ENCODE data around the gene PCCA. TPM values are rescaled to one million over a fixed set of nuclear protein-coding genes. Genes with fewer than 3 reads are reported as not detected.
"Not testable (repeated sequence)": the region's sequence is repeated elsewhere in the genome, so short reads cannot be mapped to it uniquely, and the experiment has no call there.

Gene PCCA
- total and polyA plus RNA-seq, 2 donors (not counting 1 experiment from before 2014, with no cell fraction given) = 4.8 to 17.4 TPM

GRCh38 chr13:100173203-100173602 lies 84.3 kb downstream of the PCCA start:
- H3K36me3 ChIP-seq (replicated peaks in 1 of 2; ENCODE audit: control extremely low read depth in 1 of 2, control insufficient read depth in 1 of 2, extremely low read depth in 1 of 2, insufficient read depth in 2 of 2, low read length in 1 of 2) = no peaks in the 10 kb centered on the region
- DNase-seq = no peak
- no peak overlapping the region for H3K9ac ChIP-seq (ENCODE audit: low read length)
- CTCF ChIA-PET = interaction anchor here (1.2 to 1.3 kb wide), 2 partner anchors 13 to 14 kb away, joined by 3 read pairs; no protein-coding TSS in a partner anchor
- no peak overlapping the region for H3K27ac ChIP-seq (ENCODE audit: low read length in 2 of 2)
- no peak overlapping the region for H3K4me3 Mint-ChIP-seq
- no peaks in the 10 kb centered on the region for H3K4me1 Mint-ChIP-seq
- POLR2A ChIA-PET = no interaction called here
- H3K9me3 Mint-ChIP-seq (ENCODE audit: insufficient read depth) = peaks cover 1% of the 10 kb centered on the region
- no peak for TF ChIP-seq EZH2 (IDR thresholded peaks at IDR 0.05; ENCODE audit: borderline replicate concordance, insufficient read depth, low read depth, low read length, poor library complexity, severe bottlenecking)
- TF ChIP-seq CTCF (IDR thresholded peaks at IDR 0.05) = no peak
- no peaks in the 10 kb centered on the region for H4K20me1 ChIP-seq (ENCODE audit: control insufficient read depth, insufficient read depth, low read length, poor library complexity, severe bottlenecking)
- H3K27me3 Mint-ChIP-seq = no peaks in the 10 kb centered on the region
- no peak overlapping the region for H3K4me2 ChIP-seq (replicated peaks; ENCODE audit: low read depth, low read length, poor library complexity, severe bottlenecking)
- no peaks in the 10 kb centered on the region for H3K9me3 ChIP-seq (ENCODE audit: control extremely low read depth in 1 of 3, control insufficient read depth in 2 of 3, insufficient read depth in 1 of 3, low read length in 2 of 3)
- intact Hi-C loops (cut with micrococcal nuclease) = no loop called here
- 100% methylated on average over 3 of the region's 5 CpGs for WGBS (ENCODE audit: insufficient coverage)
- H3K79me2 ChIP-seq (ENCODE audit: control insufficient read depth, insufficient read depth, low read length) = no peaks in the 10 kb centered on the region
- H3K4me3 ChIP-seq (ENCODE audit: control extremely low read depth in 1 of 5, extremely low read depth in 1 of 5, insufficient read depth in 1 of 5, low read depth in 2 of 5, low read length in 4 of 5) = no peak overlapping the region
- H3K4me1 ChIP-seq (ENCODE audit: control insufficient read depth in 2 of 2, insufficient read depth in 2 of 2, low read length in 2 of 2) = no peaks in the 10 kb centered on the region
- H3K27ac Mint-ChIP-seq = no peak overlapping the region
- H2AFZ ChIP-seq (ENCODE audit: insufficient read depth, low read depth, low read length, poor library complexity, severe bottlenecking) = no peak overlapping the region
- ATAC-seq (ENCODE audit: low read depth) = no peak
- H3K27me3 ChIP-seq (replicated peaks in 1 of 4; ENCODE audit: control extremely low read depth in 1 of 4, control insufficient read depth in 3 of 4, insufficient read depth in 4 of 4, low read length in 3 of 4) = no peaks in the 10 kb centered on the region

GRCh38 chr13:100174455-100174854 lies 85.6 kb downstream of the PCCA start:
- no CpG with 5 or more reads among the region's 4 CpGs for WGBS (ENCODE audit: insufficient coverage)
- H2AFZ ChIP-seq (ENCODE audit: insufficient read depth, low read depth, low read length, poor library complexity, severe bottlenecking); H3K27ac Mint-ChIP-seq; H3K9me3 ChIP-seq (ENCODE audit: control extremely low read depth in 1 of 3, control insufficient read depth in 2 of 3, insufficient read depth in 1 of 3, low read length in 2 of 3); H3K79me2 ChIP-seq (ENCODE audit: control insufficient read depth, insufficient read depth, low read length); POLR2A ChIA-PET; H3K4me2 ChIP-seq (replicated peaks; ENCODE audit: low read depth, low read length, poor library complexity, severe bottlenecking); H3K4me3 ChIP-seq (ENCODE audit: control extremely low read depth in 1 of 5, extremely low read depth in 1 of 5, insufficient read depth in 1 of 5, low read depth in 2 of 5, low read length in 4 of 5); DNase-seq; H3K9me3 Mint-ChIP-seq (ENCODE audit: insufficient read depth); H3K27me3 ChIP-seq (replicated peaks in 1 of 4; ENCODE audit: control extremely low read depth in 1 of 4, control insufficient read depth in 3 of 4, insufficient read depth in 4 of 4, low read length in 3 of 4); H3K4me3 Mint-ChIP-seq; H3K36me3 ChIP-seq (replicated peaks in 1 of 2; ENCODE audit: control extremely low read depth in 1 of 2, control insufficient read depth in 1 of 2, extremely low read depth in 1 of 2, insufficient read depth in 2 of 2, low read length in 1 of 2); H4K20me1 ChIP-seq (ENCODE audit: control insufficient read depth, insufficient read depth, low read length, poor library complexity, severe bottlenecking); ATAC-seq (ENCODE audit: low read depth); H3K4me1 ChIP-seq (ENCODE audit: control insufficient read depth in 2 of 2, insufficient read depth in 2 of 2, low read length in 2 of 2); H3K27me3 Mint-ChIP-seq; intact Hi-C loops (cut with micrococcal nuclease); H3K27ac ChIP-seq (ENCODE audit: low read length in 2 of 2); H3K9ac ChIP-seq (ENCODE audit: low read length); H3K4me1 Mint-ChIP-seq: not testable (repeated sequence)
- CTCF ChIA-PET = interaction anchor here (1.2 kb wide), 1 partner anchor 13 kb away, joined by 3 read pairs; no protein-coding TSS in a partner anchor
